Upper lobe of right lung (tissue), 1 donor: ENCODE measurements around the gene NBAS. TPM values are rescaled to one million over a fixed set of nuclear protein-coding genes. Genes with fewer than 3 reads are reported as not detected.
A peak's percentile ranks its signal among the peaks of the same experiment; 100 is the strongest.

Experiments
- ATAC-seq: fragments of 200-7000 bp; cut with Tn5 transposase; one replicate; pipeline ENCODE4 v1.9.1; 2020; ENCODE audit warnings: mild to moderate bottlenecking, moderate library complexity
- DNase-seq: peaks from one replicate; pipeline ENCODE4 v3.0.0-alpha.2; 2020
- H3K27ac ChIP-seq: fragments of 200-600 bp; one replicate; pipeline ENCODE4 v1.8.0; 2022
- H3K27me3 ChIP-seq: fragments of 200-600 bp; one replicate; pipeline ENCODE4 v1.8.0; 2022; ENCODE audit warnings: mild to moderate bottlenecking
- H3K36me3 ChIP-seq: fragments of 200-600 bp; one replicate; pipeline ENCODE4 v1.8.0; 2022
- H3K4me1 ChIP-seq: fragments of 200-600 bp; one replicate; pipeline ENCODE4 v1.8.0; 2022
- H3K4me3 ChIP-seq: fragments of 200-600 bp; one replicate; pipeline ENCODE4 v1.8.0; 2022; ENCODE audit warnings: mild to moderate bottlenecking
- H3K9me3 ChIP-seq: fragments of 200-600 bp; one replicate; pipeline ENCODE4 v1.8.0; 2022
- intact Hi-C: fragments of 100-400 bp; cut with DNase I; formaldehyde crosslinking; loops from one replicate; pipeline ENCODE4 v1.11.0; 2022
- total RNA-seq: library from RNA; stranded (reverse); fragmentation: NEBNext Ultra II Directional; extraction: Animal tissue kit (Norgen Biotek cat#: 25700); gene quantifications from one replicate; pipeline ENCODE4 v1.2.1, GENCODE V29; 2021
- TF ChIP-seq, protein P1 (sequence below): fragments of 200-600 bp; IDR thresholded peaks from one replicate; pipeline ENCODE4 v1.8.0; 2022; ENCODE audit warnings: antibody characterized with exemption
- donor health status: DM: no; HTN: yes; CAD: no; lungs with severe emphysema.

The NBAS gene
- total RNA-seq, 1 donor from 2014 or later: 38.8 TPM

DNA sequence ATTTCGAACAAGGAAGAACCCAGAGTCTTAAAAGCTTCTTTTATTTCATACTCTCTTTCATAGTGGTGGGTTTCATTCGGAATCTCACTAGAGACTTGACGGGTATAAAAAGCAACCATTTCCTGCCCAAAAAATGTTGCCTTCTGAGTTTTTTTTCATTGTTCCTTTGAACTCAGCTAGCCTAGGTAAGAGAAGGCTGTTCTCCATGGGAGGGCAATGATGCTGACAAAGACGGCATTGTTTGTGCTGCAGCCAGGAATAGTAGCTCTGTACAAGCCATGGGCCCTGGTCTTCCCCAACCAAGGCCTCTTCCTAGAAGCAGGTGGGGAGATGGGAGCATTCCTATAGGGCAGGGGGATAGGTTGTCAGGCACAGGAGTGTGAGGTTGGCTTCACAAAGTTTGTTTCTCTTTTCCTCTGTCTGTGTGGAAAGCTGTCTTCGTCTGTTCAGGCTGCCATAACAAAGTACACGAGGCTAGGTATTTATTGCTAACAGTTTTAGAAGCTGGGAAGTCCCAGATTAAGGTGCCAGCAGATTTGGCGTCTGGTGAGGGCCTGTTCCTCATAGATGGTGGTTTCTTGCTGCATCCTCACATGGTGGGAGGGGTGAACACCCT lies 405.1 kb downstream of the NBAS start:
- intact Hi-C loops: no loop called here
- ATAC-seq: no peak
- H3K4me3 ChIP-seq: no peak overlapping the region
- no peak overlapping the region for H3K27ac ChIP-seq
- no peaks in the 10 kb centered on the region for H3K36me3 ChIP-seq
- DNase-seq: no peak
- TF ChIP-seq, protein P1, sequence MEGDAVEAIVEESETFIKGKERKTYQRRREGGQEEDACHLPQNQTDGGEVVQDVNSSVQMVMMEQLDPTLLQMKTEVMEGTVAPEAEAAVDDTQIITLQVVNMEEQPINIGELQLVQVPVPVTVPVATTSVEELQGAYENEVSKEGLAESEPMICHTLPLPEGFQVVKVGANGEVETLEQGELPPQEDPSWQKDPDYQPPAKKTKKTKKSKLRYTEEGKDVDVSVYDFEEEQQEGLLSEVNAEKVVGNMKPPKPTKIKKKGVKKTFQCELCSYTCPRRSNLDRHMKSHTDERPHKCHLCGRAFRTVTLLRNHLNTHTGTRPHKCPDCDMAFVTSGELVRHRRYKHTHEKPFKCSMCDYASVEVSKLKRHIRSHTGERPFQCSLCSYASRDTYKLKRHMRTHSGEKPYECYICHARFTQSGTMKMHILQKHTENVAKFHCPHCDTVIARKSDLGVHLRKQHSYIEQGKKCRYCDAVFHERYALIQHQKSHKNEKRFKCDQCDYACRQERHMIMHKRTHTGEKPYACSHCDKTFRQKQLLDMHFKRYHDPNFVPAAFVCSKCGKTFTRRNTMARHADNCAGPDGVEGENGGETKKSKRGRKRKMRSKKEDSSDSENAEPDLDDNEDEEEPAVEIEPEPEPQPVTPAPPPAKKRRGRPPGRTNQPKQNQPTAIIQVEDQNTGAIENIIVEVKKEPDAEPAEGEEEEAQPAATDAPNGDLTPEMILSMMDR: no peak
- no peaks in the 10 kb centered on the region for H3K27me3 ChIP-seq
- H3K9me3 ChIP-seq: no peaks in the 10 kb centered on the region
- no peaks in the 10 kb centered on the region for H3K4me1 ChIP-seq

GRCh38 chr2:15154297-15154696 lies 406.8 kb downstream of the NBAS start:
- no peaks in the 10 kb centered on the region for H3K9me3 ChIP-seq
- no peaks in the 10 kb centered on the region for H3K27me3 ChIP-seq
- no peak overlapping the region for H3K27ac ChIP-seq
- ATAC-seq (peak; percentile 73), DNase-seq (no peak)
- TF ChIP-seq, protein P1: no peak
- H3K4me1 ChIP-seq: no peaks in the 10 kb centered on the region
- H3K4me3 ChIP-seq: no peak overlapping the region
- intact Hi-C loops: no loop called here
- H3K36me3 ChIP-seq: no peaks in the 10 kb centered on the region

- no peak overlapping the region for H3K27ac ChIP-seq
- DNase-seq (no peak), ATAC-seq (no peak)
- H3K4me3 ChIP-seq: no peak overlapping the region
- no peaks in the 10 kb centered on the region for H3K9me3 ChIP-seq
- intact Hi-C loops: no loop called here
- TF ChIP-seq, protein P1: no peak
- no peaks in the 10 kb centered on the region for H3K4me1 ChIP-seq
- H3K27me3 ChIP-seq: no peaks in the 10 kb centered on the region
- no peaks in the 10 kb centered on the region for H3K36me3 ChIP-seq
Measured at GRCh38 chr2:15152382-15152781, 408.8 kb downstream of the NBAS start.

GRCh38 chr2:15149063-15149462 lies 412.1 kb downstream of the NBAS start:
- intact Hi-C loops: no loop called here

DNA sequence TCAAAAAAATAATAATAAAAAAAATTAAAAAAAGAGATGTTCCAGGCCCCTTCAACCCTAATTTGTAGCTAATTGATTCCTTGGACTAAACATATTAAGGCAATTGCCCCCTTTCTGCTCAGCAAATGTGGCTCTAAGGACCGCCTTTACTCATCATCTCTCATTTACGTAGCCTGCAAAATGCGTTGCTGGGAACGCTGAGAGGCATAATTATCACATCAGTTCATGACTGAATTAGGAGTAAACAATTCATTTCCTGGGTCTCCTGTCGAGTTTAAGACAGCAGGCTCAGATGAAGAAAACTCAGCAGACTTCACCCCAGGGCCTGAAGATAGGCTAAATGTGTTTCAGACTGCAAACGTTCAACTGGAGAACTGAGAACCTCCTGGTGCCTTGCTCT lies 413.5 kb downstream of the NBAS start:
- Histone ChIP-seq H3K9me3 (no peaks in the 10 kb centered on the region), H3K27me3 (no peaks in the 10 kb centered on the region), H3K36me3 (no peaks in the 10 kb centered on the region), H3K4me1 (no peaks in the 10 kb centered on the region), H3K4me3 (no peak overlapping the region), H3K27ac (no peak overlapping the region)
- TF ChIP-seq, protein P1: no peak
- intact Hi-C loops: no loop called here
- ATAC-seq (no peak), DNase-seq (no peak)

More at GRCh38 chr2:15149063-15149462, 412.1 kb downstream of the NBAS start:
- no peak overlapping the region for H3K27ac ChIP-seq
- DNase-seq (no peak), ATAC-seq (no peak)
- TF ChIP-seq, protein P1: no peak
- no peaks in the 10 kb centered on the region for H3K27me3 ChIP-seq
- H3K4me1 ChIP-seq: no peaks in the 10 kb centered on the region
- no peaks in the 10 kb centered on the region for H3K36me3 ChIP-seq
- H3K9me3 ChIP-seq: no peaks in the 10 kb centered on the region
- H3K4me3 ChIP-seq: no peak overlapping the region

GRCh38 chr2:15146960-15147359 lies 414.2 kb downstream of the NBAS start:
- intact Hi-C loops: no loop called here
- Histone ChIP-seq H3K9me3 (no peaks in the 10 kb centered on the region), H3K27me3 (no peaks in the 10 kb centered on the region), H3K4me3 (no peak overlapping the region), H3K4me1 (no peaks in the 10 kb centered on the region), H3K27ac (no peak overlapping the region), H3K36me3 (no peaks in the 10 kb centered on the region)
- TF ChIP-seq, protein P1: no peak
- DNase-seq (no peak), ATAC-seq (no peak)
